Measurements from ENCODE around the gene ERFL. TPM values are rescaled to one million over a fixed set of nuclear protein-coding genes. Genes with fewer than 3 reads are reported as not detected.
A peak's percentile ranks its signal among the peaks of the same experiment; 100 is the strongest.

The ERFL gene
- 0.69 TPM in 1 of 2 replicates, not detected in the other for total RNA-seq (2014; rRNA removed; shearing (Covaris generic))
- 0.14 TPM in 1 of 2 replicates, not detected in the other for polyA plus RNA-seq (2016; fragmentation: Nextera tagmentation; extraction: Ambion mirVana)
- long read RNA-seq = 0 reads

DNA sequence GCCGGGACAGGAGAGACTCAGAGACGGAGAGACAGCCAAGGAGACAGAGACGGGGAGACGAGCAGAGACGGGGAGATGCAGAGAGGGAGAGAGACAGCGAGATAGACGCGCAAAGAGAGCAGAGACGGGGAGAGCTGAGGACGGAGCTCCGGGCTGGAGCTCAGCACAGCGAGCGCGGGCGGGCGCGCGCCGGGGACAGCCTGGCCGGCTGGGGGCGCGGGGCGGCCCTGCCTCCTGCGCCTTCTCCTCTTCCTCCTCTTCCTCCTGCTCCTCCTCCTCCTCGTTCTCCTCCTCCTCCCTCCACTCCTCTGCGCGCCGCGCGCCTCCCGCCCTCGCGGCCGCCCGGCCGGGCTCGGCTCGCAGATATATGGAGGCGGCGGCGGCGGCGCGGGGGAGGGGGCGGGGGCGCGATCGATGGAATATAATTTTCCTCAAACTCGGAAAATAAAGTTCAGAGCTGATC, at the start of gene ERFL:
ERFL (minus strand) TSS at position 229 of the 463 bp plus-strand sequence. CDS start 15,530 bp downstream, outside the sequence.
- H3K27ac Mint-ChIP-seq = no peak within 1 kb of the TSS
- Histone ChIP-seq H2AFZ (0 out of 2 replicates have a peak within 1 kb of the TSS, but pooled peaks have one; percentile 32), H4K20me1 (replicated peaks; ENCODE audit: insufficient read depth) (peaks cover 24% of the 10 kb centered on the region), H3K4me1 (ENCODE audit: insufficient read depth) (peaks cover 23% of the 10 kb centered on the region), H3K27me3 (ENCODE audit: insufficient read depth) (peaks cover 98% of the 10 kb centered on the region), H3K9me2 (ENCODE audit: insufficient read depth) (no peaks in the 10 kb centered on the region), H3K4me2 (peak within 1 kb of the TSS; percentile 81), H3K36me3 (ENCODE audit: insufficient read depth) (no peaks in the 10 kb centered on the region), H3K79me2 (replicated peaks; ENCODE audit: insufficient read depth) (no peaks in the 10 kb centered on the region), H3K27ac (ENCODE audit: low read depth) (no peak within 1 kb of the TSS), H3K4me3 (peak within 1 kb of the TSS; percentile 63), H3F3A (replicated peaks; ENCODE audit: low read depth) (peaks cover 22% of the 10 kb centered on the region)
- H3K4me1 Mint-ChIP-seq = peaks cover 32% of the 10 kb centered on the region
- peak; percentile 11 for ATAC-seq
- H3K36me3 Mint-ChIP-seq (ENCODE audit: low read depth) = no peaks in the 10 kb centered on the region; the same call in 2 of the 3 replicates
- H3K9me3 Mint-ChIP-seq = peaks cover 1% of the 10 kb centered on the region; the same call in 1 of the 3 replicates
- peaks cover 52% of the 10 kb centered on the region for H3K27me3 Mint-ChIP-seq (ENCODE audit: insufficient read depth, low read depth, poor library complexity)
- peak; percentile 50 for DNase-seq (ENCODE audit: low spot score)
- H3K4me3 Mint-ChIP-seq = peak within 1 kb of the TSS; percentile 72
- TF ChIP-seq ZNF114 (CRISPR knock-in tag; IDR thresholded peaks at IDR 0.05) (no peak), JUNB (IDR thresholded peaks at IDR 0.05; ENCODE audit: unreplicated experiment) (no peak), EZH2 (IDR thresholded peaks at IDR 0.05; ENCODE audit: low read depth, unreplicated experiment) (peak; percentile 82)

- DNase-seq (ENCODE audit: low spot score) (no peak), ATAC-seq (no peak)
- Histone ChIP-seq H4K20me1 (replicated peaks; ENCODE audit: insufficient read depth) (peaks cover 4% of the 10 kb centered on the region; the same call in 1 of the 2 replicates), H3K27me3 (ENCODE audit: insufficient read depth) (no peaks in the 10 kb centered on the region), H3K27ac (ENCODE audit: low read depth) (no peak overlapping the region), H2AFZ (no peak overlapping the region), H3K36me3 (ENCODE audit: insufficient read depth) (no peaks in the 10 kb centered on the region), H3K4me2 (no peak overlapping the region), H3K4me1 (ENCODE audit: insufficient read depth) (no peaks in the 10 kb centered on the region; the same call in 1 of the 2 replicates), H3K79me2 (replicated peaks; ENCODE audit: insufficient read depth) (no peaks in the 10 kb centered on the region), H3F3A (replicated peaks; ENCODE audit: low read depth) (0 out of 2 replicates have a peak, but pooled peaks cover 3% of the 10 kb centered on the region), H3K4me3 (no peak overlapping the region), H3K9me2 (ENCODE audit: insufficient read depth) (no peaks in the 10 kb centered on the region)
- no peaks in the 10 kb centered on the region for H3K4me1 Mint-ChIP-seq
- H3K9me3 Mint-ChIP-seq = no peaks in the 10 kb centered on the region
- peaks cover 3% of the 10 kb centered on the region for H3K27me3 Mint-ChIP-seq (ENCODE audit: insufficient read depth, low read depth, poor library complexity)
- peaks cover 21% of the 10 kb centered on the region for H3K36me3 Mint-ChIP-seq (ENCODE audit: low read depth)
- H3K27ac Mint-ChIP-seq = no peak overlapping the region
- H3K4me3 Mint-ChIP-seq = no peak overlapping the region
- TF ChIP-seq ZNF462 (CRISPR knock-in tag; IDR thresholded peaks at IDR 0.05) (no peak), ZNF331 (CRISPR knock-in tag; IDR thresholded peaks at IDR 0.05; ENCODE audit: low read depth) (no peak), CREB1 (CRISPR knock-in tag; IDR thresholded peaks at IDR 0.05; ENCODE audit: low read depth) (no peak), EZH2phosphoT487 (IDR thresholded peaks at IDR 0.05; ENCODE audit: unreplicated experiment) (no peak), JUNB (IDR thresholded peaks at IDR 0.05; ENCODE audit: unreplicated experiment) (no peak), CTCF (conservative IDR thresholded peaks at IDR 0.05; ENCODE audit: low read depth in 2 of 2) (no peak), ZNF114 (CRISPR knock-in tag; IDR thresholded peaks at IDR 0.05) (no peak)
- TF ChIP-seq, protein P1, sequence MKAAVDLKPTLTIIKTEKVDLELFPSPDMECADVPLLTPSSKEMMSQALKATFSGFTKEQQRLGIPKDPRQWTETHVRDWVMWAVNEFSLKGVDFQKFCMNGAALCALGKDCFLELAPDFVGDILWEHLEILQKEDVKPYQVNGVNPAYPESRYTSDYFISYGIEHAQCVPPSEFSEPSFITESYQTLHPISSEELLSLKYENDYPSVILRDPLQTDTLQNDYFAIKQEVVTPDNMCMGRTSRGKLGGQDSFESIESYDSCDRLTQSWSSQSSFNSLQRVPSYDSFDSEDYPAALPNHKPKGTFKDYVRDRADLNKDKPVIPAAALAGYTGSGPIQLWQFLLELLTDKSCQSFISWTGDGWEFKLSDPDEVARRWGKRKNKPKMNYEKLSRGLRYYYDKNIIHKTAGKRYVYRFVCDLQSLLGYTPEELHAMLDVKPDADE (IDR thresholded peaks at IDR 0.05) = no peak
Measured at GRCh38 chr19:41977916-41978315, 49.7 kb upstream of the ERFL start.

Data from GM23338 (cell line).